GM23248 (cell line): ENCODE measurements around the gene GASK1A. TPM values are rescaled to one million over a fixed set of nuclear protein-coding genes. Genes with fewer than 3 reads are reported as not detected.

Experiments
- DNase-seq: peaks from one replicate; pipeline ENCODE4 v3.0.0-alpha.2; 2015
- H2AFZ ChIP-seq: fragments of 200-600 bp; sonication (generic); 2 replicates; pipeline ENCODE4 v1.6.1; 2016; ENCODE audit warnings: antibody characterized with exemption
- H3F3A ChIP-seq: fragments of 200-600 bp; sonication (generic); 2 replicates; pipeline ENCODE4 v1.6.1; 2016; ENCODE audit warnings: mild to moderate bottlenecking, antibody characterized with exemption, mixed run types; ENCODE audit not compliant: insufficient read depth
- H3K27ac ChIP-seq: fragments of 200-600 bp; sonication (generic); 2 replicates; pipeline ENCODE4 v1.5.1; 2016; ENCODE audit warnings: mild to moderate bottlenecking
- H3K27me3 ChIP-seq: fragments of 200-600 bp; sonication (generic); replicated peaks from 2 replicates; pipeline ENCODE4 v1.6.1; 2016; ENCODE audit warnings: mild to moderate bottlenecking; ENCODE audit not compliant: insufficient read depth
- H3K36me3 ChIP-seq: fragments of 200-600 bp; sonication (generic); 2 replicates; pipeline ENCODE4 v1.6.1; 2016; ENCODE audit warnings: low read depth, mild to moderate bottlenecking
- H3K4me1 ChIP-seq: fragments of 200-600 bp; sonication (generic); 2 replicates; pipeline ENCODE4 v1.6.1; 2016; ENCODE audit warnings: mild to moderate bottlenecking; ENCODE audit not compliant: insufficient read depth
- H3K4me2 ChIP-seq: fragments of 200-600 bp; sonication (generic); one replicate; pipeline ENCODE4 v1.6.1; 2016; ENCODE audit warnings: mild to moderate bottlenecking; ENCODE audit not compliant: unreplicated experiment
- H3K4me3 ChIP-seq: fragments of 200-600 bp; sonication (generic); 2 replicates; pipeline ENCODE4 v1.5.1; 2016; ENCODE audit warnings: mild to moderate bottlenecking
- H3K79me2 ChIP-seq: fragments of 200-600 bp; sonication (generic); 2 replicates; pipeline ENCODE4 v1.6.1; 2016; ENCODE audit warnings: mild to moderate bottlenecking; ENCODE audit not compliant: insufficient read depth
- H3K9ac ChIP-seq: fragments of 200-600 bp; sonication (generic); 2 replicates; pipeline ENCODE4 v1.6.1; 2016; ENCODE audit warnings: mild to moderate bottlenecking
- H3K9me2 ChIP-seq: fragments of 200-600 bp; sonication (generic); 2 replicates; pipeline ENCODE4 v1.6.1; 2016; ENCODE audit warnings: mixed run types, mild to moderate bottlenecking, moderate library complexity; ENCODE audit not compliant: insufficient read depth
- H3K9me3 ChIP-seq: fragments of 200-600 bp; sonication (generic); one replicate; pipeline ENCODE4 v1.6.1; 2017; ENCODE audit warnings: low read depth
- H4K20me1 ChIP-seq: fragments of 200-600 bp; sonication (generic); 2 replicates; pipeline ENCODE4 v1.6.0; 2016; ENCODE audit not compliant: insufficient read depth
- EZH2 ChIP-seq: fragments of 200-600 bp; sonication (generic); IDR thresholded peaks from 2 replicates; pipeline ENCODE4 v1.6.1; 2018; ENCODE audit warnings: antibody characterized with exemption, mild to moderate bottlenecking; ENCODE audit not compliant: insufficient read depth, poor library complexity, severe bottlenecking
- EZH2phosphoT487 ChIP-seq: fragments of 200-600 bp; sonication (generic); IDR thresholded peaks from 2 replicates; pipeline ENCODE4 v1.6.1; 2018; ENCODE audit warnings: antibody characterized with exemption, moderate library complexity, mild to moderate bottlenecking, low read depth; ENCODE audit not compliant: insufficient read depth
- WGBS, 2 experiments: methylation state at CpG; one replicate each; pipeline ENCODE4 v1.1.6; 2015 to 2017; ENCODE audit warnings: low lambda C conversion rate in 2 of 2, low coverage in 1 of 2; ENCODE audit errors: missing lambda C conversion rate in 2 of 2; 5-methylcytosine and 5-hydroxymethylcytosine counted together
- in situ Hi-C: fragments of 300-500 bp; cut with MboI; formaldehyde crosslinking; loops from 2 replicates; pipeline ENCODE4 v1.15.0; 2020
- polyA plus RNA-seq: library from polyadenylated mRNA; unstranded; fragments of >200 nt; fragmentation: Nextera tagmentation; extraction: Ambion mirVana; gene quantifications from 2 replicates; pipeline ENCODE4 v1.2.1, GENCODE V29; 2016
- total RNA-seq: library from RNA; depleted of rRNA; stranded (reverse); fragments of >200 nt; shearing (Covaris generic); gene quantifications from 2 replicates; pipeline ENCODE4 v1.2.3, GENCODE V29; 2014

GASK1A gene
- total and polyA plus RNA-seq, 2 experiments from 2014 or later: 0.08 to 1.8 TPM

GRCh38 chr3:43001556-43002121 lies 22.5 kb downstream of the GASK1A start:
- Histone ChIP-seq H3K9ac (peak overlapping the region; percentile 46), H3K36me3 (no peaks in the 10 kb centered on the region), H4K20me1 (no peaks in the 10 kb centered on the region), H3K27ac (peak overlapping the region; percentile 65), H3K4me2 (peak overlapping the region; percentile 39), H3K4me1 (peaks cover 34% of the 10 kb centered on the region), H3K27me3 (no peaks in the 10 kb centered on the region), H3K4me3 (peak overlapping the region; percentile 11; the same call in 1 of the 2 replicates), H3K9me2 (no peaks in the 10 kb centered on the region), H3K9me3 (no peaks in the 10 kb centered on the region), H2AFZ (peak overlapping the region; percentile 53; the same call in 1 of the 2 replicates), H3K79me2 (no peaks in the 10 kb centered on the region), H3F3A (peaks cover 22% of the 10 kb centered on the region)
- peak; percentile 36 for DNase-seq
- 14 to 16% methylated on average over 5 of the region's 5 CpGs for WGBS, 2 experiments
- no peak for TF ChIP-seq EZH2
- no peak for TF ChIP-seq EZH2phosphoT487
- in situ Hi-C loops: no loop called here

GRCh38 chr3:43004282-43004681 lies 25.2 kb downstream of the GASK1A start:
- H3K36me3 ChIP-seq: no peaks in the 10 kb centered on the region
- no peak overlapping the region for H2AFZ ChIP-seq
- no peaks in the 10 kb centered on the region for H3K9me2 ChIP-seq
- in situ Hi-C loops: no loop called here
- DNase-seq: peak; percentile 81
- H3K4me1 ChIP-seq: peaks cover 34% of the 10 kb centered on the region
- H3K9ac ChIP-seq: no peak overlapping the region
- no peaks in the 10 kb centered on the region for H3K27me3 ChIP-seq
- 0 out of 2 replicates have a peak overlapping the region, but pooled peaks have one; percentile 0 for H3K27ac ChIP-seq
- H3K9me3 ChIP-seq: no peaks in the 10 kb centered on the region
- TF ChIP-seq EZH2 (no peak), EZH2phosphoT487 (no peak)
- 33 to 40% methylated on average over 4 of the region's 4 CpGs for WGBS, 2 experiments
- no peaks in the 10 kb centered on the region for H3K79me2 ChIP-seq
- H3K4me3 ChIP-seq: no peak overlapping the region
- peaks cover 22% of the 10 kb centered on the region for H3F3A ChIP-seq
- H4K20me1 ChIP-seq: no peaks in the 10 kb centered on the region
- peak overlapping the region; percentile 46 for H3K4me2 ChIP-seq

GRCh38 chr3:43005253-43005652 lies 26.1 kb downstream of the GASK1A start:
- Histone ChIP-seq H3K79me2 (no peaks in the 10 kb centered on the region), H2AFZ (no peak overlapping the region), H3K27ac (no peak overlapping the region), H3K36me3 (no peaks in the 10 kb centered on the region), H3K9ac (no peak overlapping the region), H3K4me3 (no peak overlapping the region), H3K9me2 (no peaks in the 10 kb centered on the region), H3K9me3 (no peaks in the 10 kb centered on the region), H4K20me1 (no peaks in the 10 kb centered on the region), H3F3A (peaks cover 20% of the 10 kb centered on the region), H3K4me2 (no peak overlapping the region), H3K4me1 (peaks cover 34% of the 10 kb centered on the region), H3K27me3 (no peaks in the 10 kb centered on the region)
- TF ChIP-seq EZH2phosphoT487 (no peak), EZH2 (no peak)
- WGBS, 2 experiments: 86 to 91% methylated on average over 3 of the region's 3 CpGs
- no peak for DNase-seq
- in situ Hi-C loops: no loop called here

GRCh38 chr3:43005981-43006380 lies 26.9 kb downstream of the GASK1A start:
- Histone ChIP-seq H3K36me3 (no peaks in the 10 kb centered on the region), H3K27me3 (no peaks in the 10 kb centered on the region), H2AFZ (no peak overlapping the region), H3K9me2 (no peaks in the 10 kb centered on the region), H3K4me1 (peaks cover 28% of the 10 kb centered on the region), H3K9ac (no peak overlapping the region), H3K27ac (no peak overlapping the region), H3F3A (peaks cover 13% of the 10 kb centered on the region), H3K4me2 (no peak overlapping the region), H3K79me2 (no peaks in the 10 kb centered on the region), H3K9me3 (no peaks in the 10 kb centered on the region), H4K20me1 (no peaks in the 10 kb centered on the region), H3K4me3 (no peak overlapping the region)
- DNase-seq: no peak
- TF ChIP-seq EZH2phosphoT487 (no peak), EZH2 (no peak)
- 85% methylated on average over 4 of the region's 4 CpGs for WGBS, 2 experiments
- in situ Hi-C loops: no loop called here
